GM12878 (cell line): ENCODE measurements around the gene CNTN6.

Experiments used
- GABPA ChIP-seq: IDR thresholded peaks from 2 replicates; pipeline ENCODE4 v1.6.1; 2014; ENCODE audit warnings: antibody characterized with exemption, low read depth, mild to moderate bottlenecking, inconsistent platforms
- JUNB ChIP-seq: IDR thresholded peaks from 2 replicates; pipeline ENCODE4 v1.6.1; 2016; ENCODE audit warnings: antibody characterized with exemption, mild to moderate bottlenecking
- NR2F1 ChIP-seq: fragments of 450-650 bp; conservative IDR thresholded peaks from 2 replicates; pipeline ENCODE4 v1.6.1; 2017; ENCODE audit warnings: mild to moderate bottlenecking
- POLR2A ChIP-seq: IDR thresholded peaks from 2 replicates; pipeline ENCODE4 v1.6.1; 2011; ENCODE audit warnings: low read depth, mild to moderate bottlenecking, low read length
- RFX5 ChIP-seq: IDR thresholded peaks from 2 replicates; pipeline ENCODE4 v1.6.1; 2011; ENCODE audit warnings: low read depth, low read length, improper control_type of control experiment
- TARDBP ChIP-seq: IDR thresholded peaks from 2 replicates; pipeline ENCODE4 v1.6.1; 2016; ENCODE audit warnings: borderline replicate concordance
- TF ChIP-seq, protein P1 (sequence below), 3 experiments: IDR thresholded peaks in 2 of 3; conservative IDR thresholded peaks in 1 of 3; 2 replicates each; pipeline ENCODE4 v1.5.1; 2011; ENCODE audit warnings: low read depth in 3 of 3, low read length in 3 of 3, mild to moderate bottlenecking in 3 of 3, control low read depth in 2 of 3, moderate library complexity in 2 of 3, inconsistent platforms in 1 of 3, mixed read lengths in 1 of 3; ENCODE audit not compliant: control insufficient read depth in 2 of 3, insufficient read depth in 1 of 3; ENCODE audit errors: extremely low read depth in 1 of 3
- TF ChIP-seq, protein P2 (sequence below): IDR thresholded peaks from 2 replicates; pipeline ENCODE4 v1.6.1; 2011; ENCODE audit warnings: borderline replicate concordance, low read depth, mild to moderate bottlenecking, moderate library complexity, low read length; ENCODE audit not compliant: insufficient read depth, poor library complexity, severe bottlenecking

DNA sequence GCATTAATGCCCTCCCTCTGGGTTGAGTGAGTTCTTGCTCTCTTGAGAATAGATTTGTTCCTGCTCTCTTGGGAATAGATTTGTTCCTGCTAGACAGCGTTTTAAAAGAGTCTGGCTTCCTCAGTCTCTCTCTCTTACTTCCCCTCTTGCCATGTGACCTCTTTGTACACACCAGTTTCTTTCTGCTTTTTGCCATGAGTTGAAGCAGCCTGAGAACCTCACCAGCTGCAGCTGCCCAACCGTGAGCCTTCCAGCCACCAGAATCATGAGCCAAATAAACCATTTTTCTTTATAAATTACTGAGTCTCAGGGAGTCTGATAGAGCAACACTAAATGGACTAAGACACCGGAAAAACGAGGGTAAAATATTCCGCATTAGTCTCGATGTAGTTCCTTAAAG lies 253.6 kb downstream of the CNTN6 start:
- TF ChIP-seq NR2F1 (no peak), JUNB (no peak), RFX5 (no peak), GABPA (no peak), POLR2A (no peak), TARDBP (no peak)
- TF ChIP-seq, protein P1, sequence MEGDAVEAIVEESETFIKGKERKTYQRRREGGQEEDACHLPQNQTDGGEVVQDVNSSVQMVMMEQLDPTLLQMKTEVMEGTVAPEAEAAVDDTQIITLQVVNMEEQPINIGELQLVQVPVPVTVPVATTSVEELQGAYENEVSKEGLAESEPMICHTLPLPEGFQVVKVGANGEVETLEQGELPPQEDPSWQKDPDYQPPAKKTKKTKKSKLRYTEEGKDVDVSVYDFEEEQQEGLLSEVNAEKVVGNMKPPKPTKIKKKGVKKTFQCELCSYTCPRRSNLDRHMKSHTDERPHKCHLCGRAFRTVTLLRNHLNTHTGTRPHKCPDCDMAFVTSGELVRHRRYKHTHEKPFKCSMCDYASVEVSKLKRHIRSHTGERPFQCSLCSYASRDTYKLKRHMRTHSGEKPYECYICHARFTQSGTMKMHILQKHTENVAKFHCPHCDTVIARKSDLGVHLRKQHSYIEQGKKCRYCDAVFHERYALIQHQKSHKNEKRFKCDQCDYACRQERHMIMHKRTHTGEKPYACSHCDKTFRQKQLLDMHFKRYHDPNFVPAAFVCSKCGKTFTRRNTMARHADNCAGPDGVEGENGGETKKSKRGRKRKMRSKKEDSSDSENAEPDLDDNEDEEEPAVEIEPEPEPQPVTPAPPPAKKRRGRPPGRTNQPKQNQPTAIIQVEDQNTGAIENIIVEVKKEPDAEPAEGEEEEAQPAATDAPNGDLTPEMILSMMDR (IDR thresholded peaks at IDR 0.05 in 2 of 3, conservative IDR thresholded peaks at IDR 0.05 in 1 of 3; ENCODE audit: control insufficient read depth in 2 of 3, extremely low read depth in 1 of 3, insufficient read depth in 1 of 3, low read depth in 3 of 3, low read length in 3 of 3) = no peak
- TF ChIP-seq, protein P2, sequence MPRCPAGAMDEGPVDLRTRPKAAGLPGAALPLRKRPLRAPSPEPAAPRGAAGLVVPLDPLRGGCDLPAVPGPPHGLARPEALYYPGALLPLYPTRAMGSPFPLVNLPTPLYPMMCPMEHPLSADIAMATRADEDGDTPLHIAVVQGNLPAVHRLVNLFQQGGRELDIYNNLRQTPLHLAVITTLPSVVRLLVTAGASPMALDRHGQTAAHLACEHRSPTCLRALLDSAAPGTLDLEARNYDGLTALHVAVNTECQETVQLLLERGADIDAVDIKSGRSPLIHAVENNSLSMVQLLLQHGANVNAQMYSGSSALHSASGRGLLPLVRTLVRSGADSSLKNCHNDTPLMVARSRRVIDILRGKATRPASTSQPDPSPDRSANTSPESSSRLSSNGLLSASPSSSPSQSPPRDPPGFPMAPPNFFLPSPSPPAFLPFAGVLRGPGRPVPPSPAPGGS = no peak
